Immature natural killer cell (primary cell): ENCODE results near the gene TOM1L1. TPM values are rescaled to one million over a fixed set of nuclear protein-coding genes. Genes with fewer than 3 reads are reported as not detected.

Experiments
- DNase-seq, 3 donors: peaks; one replicate each; pipeline ENCODE4 v3.0.0; 2022; ENCODE audit warnings: mixed read lengths in 1 of 3
- H3K27ac Mint-ChIP-seq, 6 donors: one replicate each; pipeline ENCODE4 v1.8.0; 2020; ENCODE audit warnings: mixed read lengths in 6 of 6, mild to moderate bottlenecking in 5 of 6, inconsistent platforms in 4 of 6, moderate library complexity in 3 of 6
- H3K27me3 Mint-ChIP-seq, 3 donors: one replicate each; pipeline ENCODE4 v1.8.0; 2020 to 2021; ENCODE audit warnings: low read depth in 3 of 3, mild to moderate bottlenecking in 3 of 3, mixed read lengths in 3 of 3, moderate library complexity in 3 of 3, inconsistent platforms in 1 of 3
- H3K36me3 Mint-ChIP-seq, 3 donors: one replicate each; pipeline ENCODE4 v1.8.0; 2020; ENCODE audit warnings: mixed read lengths in 3 of 3, inconsistent platforms in 2 of 3, mild to moderate bottlenecking in 2 of 3
- H3K4me1 Mint-ChIP-seq, 2 donors: one replicate each; pipeline ENCODE4 v1.8.0; 2020; ENCODE audit warnings: inconsistent platforms in 2 of 2, mild to moderate bottlenecking in 2 of 2, mixed read lengths in 2 of 2, moderate library complexity in 1 of 2
- H3K4me3 Mint-ChIP-seq, 5 donors: one replicate each; pipeline ENCODE4 v1.8.0; 2020; ENCODE audit warnings: mild to moderate bottlenecking in 5 of 5, mixed read lengths in 5 of 5, inconsistent platforms in 3 of 5, moderate library complexity in 3 of 5
- H3K9me3 Mint-ChIP-seq, 6 donors: one replicate each; pipeline ENCODE4 v1.8.0; 2020; ENCODE audit warnings: mild to moderate bottlenecking in 6 of 6, mixed read lengths in 6 of 6, inconsistent platforms in 4 of 6, moderate library complexity in 3 of 6
- polyA plus RNA-seq, 3 donors: library from polyadenylated mRNA; unstranded; fragments of 300-500 nt; fragmentation: Illumina TruSeq; gene quantifications; one replicate each; pipeline ENCODE4 v1.2.3, GENCODE V29; 2021

The TOM1L1 gene
- polyA plus RNA-seq, 3 donors from 2014 or later, result not detected

DNA sequence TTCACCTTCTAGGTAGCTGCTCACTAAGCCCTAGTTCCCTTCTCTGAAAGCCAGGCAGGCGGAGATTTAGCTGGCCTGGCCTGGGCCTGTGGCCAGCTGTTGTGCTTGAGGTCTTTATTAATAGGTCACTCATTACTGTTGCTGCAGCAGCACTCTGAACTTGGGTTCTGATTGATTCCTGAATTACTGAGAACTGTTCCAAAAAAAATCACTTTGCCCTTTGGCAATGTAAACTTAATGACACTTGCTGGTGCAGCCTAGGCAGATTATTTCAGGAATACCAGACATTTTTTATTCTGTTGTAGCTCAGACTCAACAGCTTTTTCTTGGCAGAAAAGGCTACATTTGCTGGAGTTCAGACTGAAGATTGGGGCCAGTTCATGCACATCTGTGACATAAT is 2.7 kb downstream of the TOM1L1 start:
- no peak overlapping the region for H3K27ac Mint-ChIP-seq
- H3K27me3 Mint-ChIP-seq, result peaks cover 2 to 15% (median 7%) of the 10 kb centered on the region in 3 donors
- H3K9me3 Mint-ChIP-seq, result peaks cover 0 to 2% (median 0%) of the 10 kb centered on the region in 6 donors
- H3K4me1 Mint-ChIP-seq, result no peaks in the 10 kb centered on the region
- DNase-seq, result no peak
- no peaks in the 10 kb centered on the region for H3K36me3 Mint-ChIP-seq
- H3K4me3 Mint-ChIP-seq, result no peak overlapping the region

DNA sequence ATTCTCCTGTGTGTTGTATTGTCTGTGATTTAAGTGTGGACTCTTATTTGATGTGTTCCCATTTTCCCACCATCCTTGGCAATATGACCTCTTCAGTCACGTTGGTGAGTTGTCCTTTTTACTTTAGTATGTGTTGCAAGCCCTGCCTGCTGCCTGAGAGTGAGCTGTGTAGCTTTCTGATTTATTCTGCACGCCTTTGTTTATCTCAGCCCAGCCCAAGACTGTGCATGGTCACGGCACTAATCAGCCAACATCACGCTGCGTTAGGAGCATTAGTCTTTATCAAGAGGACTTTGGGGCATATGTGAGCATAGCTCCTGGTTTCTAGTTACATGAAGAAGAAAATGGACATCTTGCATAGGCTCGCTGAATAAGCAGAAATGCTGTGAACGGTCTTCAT is 6.0 kb downstream of the TOM1L1 start:
- no peak overlapping the region for H3K27ac Mint-ChIP-seq
- H3K36me3 Mint-ChIP-seq, result no peaks in the 10 kb centered on the region
- H3K9me3 Mint-ChIP-seq, result peaks cover 0 to 2% (median 0%) of the 10 kb centered on the region in 6 donors
- no peak overlapping the region for H3K4me3 Mint-ChIP-seq
- peaks cover 0 to 8% (median 2%) of the 10 kb centered on the region in 3 donors for H3K27me3 Mint-ChIP-seq
- no peak for DNase-seq
- no peaks in the 10 kb centered on the region for H3K4me1 Mint-ChIP-seq

DNA sequence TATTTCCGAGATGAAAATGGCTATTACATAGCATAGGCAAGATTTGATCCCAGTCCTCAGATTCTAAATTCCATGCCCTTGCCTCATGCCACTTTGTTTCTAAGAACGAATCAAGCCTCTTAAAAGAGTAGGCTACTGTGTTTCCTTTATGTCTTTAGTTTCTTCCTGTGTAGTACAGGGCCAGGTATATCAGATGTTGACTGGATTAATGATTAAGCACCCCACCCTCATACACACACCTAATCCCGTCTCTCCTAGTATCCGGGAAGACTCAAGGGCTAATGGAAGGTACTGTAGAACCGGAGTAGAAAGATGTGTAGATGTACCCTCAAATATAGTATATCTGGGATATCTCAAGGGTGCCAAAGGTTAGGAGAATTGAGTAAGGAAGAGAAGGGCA is 6.7 kb downstream of the TOM1L1 start:
- Mint-ChIP-seq H3K4me3 (no peak overlapping the region), H3K4me1 (no peaks in the 10 kb centered on the region), H3K36me3 (no peaks in the 10 kb centered on the region), H3K9me3 (peaks cover 0 to 2% (median 0%) of the 10 kb centered on the region in 6 donors), H3K27ac (no peak overlapping the region), H3K27me3 (peaks cover 0 to 2% (median 2%) of the 10 kb centered on the region in 3 donors)
- DNase-seq, result no peak

DNA sequence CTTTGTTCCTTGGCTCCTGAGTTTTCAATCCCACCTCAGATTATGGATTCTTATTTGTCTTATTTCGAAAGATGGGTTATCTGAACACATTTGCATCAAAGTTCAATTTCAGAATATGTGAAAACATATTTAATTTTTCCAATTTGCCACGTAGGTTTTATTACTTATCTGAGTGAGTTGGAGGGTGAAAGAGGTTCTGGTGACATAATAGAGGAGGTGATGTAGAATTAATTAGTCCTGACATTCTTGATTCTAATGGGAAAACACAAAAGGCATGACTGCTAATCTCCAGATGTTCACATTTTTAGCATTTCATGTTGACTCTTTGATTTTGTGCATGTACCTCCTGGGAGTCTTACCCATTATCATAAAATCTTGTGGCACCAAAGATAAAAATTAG is 9.1 kb downstream of the TOM1L1 start:
- Mint-ChIP-seq H3K36me3 (no peaks in the 10 kb centered on the region), H3K4me1 (no peaks in the 10 kb centered on the region), H3K4me3 (no peak overlapping the region), H3K27ac (no peak overlapping the region), H3K27me3 (peaks cover 0 to 2% (median 2%) of the 10 kb centered on the region in 3 donors), H3K9me3 (no peaks in the 10 kb centered on the region)
- no peak for DNase-seq

DNA sequence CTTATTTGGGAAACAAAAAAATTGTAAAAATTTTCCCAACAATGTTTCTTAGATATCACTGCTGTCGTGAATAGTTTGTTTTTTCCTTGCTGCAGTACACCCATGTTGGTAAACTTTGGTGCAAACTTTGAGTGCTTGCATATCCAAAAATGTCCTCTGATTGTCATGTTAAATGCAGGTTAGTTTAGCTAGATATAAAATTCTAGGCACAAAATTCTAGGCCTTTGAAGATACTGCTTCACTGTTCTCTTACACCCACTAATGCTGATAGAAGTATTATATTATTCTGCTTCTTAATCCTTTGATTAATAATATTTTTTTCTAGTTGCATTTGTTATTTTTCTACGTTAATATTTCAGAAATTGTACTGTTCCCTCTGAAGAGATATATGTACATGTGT is 16.1 kb downstream of the TOM1L1 start:
- DNase-seq, result no peak
- H3K36me3 Mint-ChIP-seq, result peaks cover 0 to 7% (median 0%) of the 10 kb centered on the region in 3 donors
- H3K4me1 Mint-ChIP-seq, result no peaks in the 10 kb centered on the region
- H3K27me3 Mint-ChIP-seq, result peaks cover 0 to 9% (median 0%) of the 10 kb centered on the region in 3 donors
- H3K27ac Mint-ChIP-seq, result no peak overlapping the region
- peaks cover 2 to 12% (median 6%) of the 10 kb centered on the region in 6 donors for H3K9me3 Mint-ChIP-seq
- no peak overlapping the region for H3K4me3 Mint-ChIP-seq

DNA sequence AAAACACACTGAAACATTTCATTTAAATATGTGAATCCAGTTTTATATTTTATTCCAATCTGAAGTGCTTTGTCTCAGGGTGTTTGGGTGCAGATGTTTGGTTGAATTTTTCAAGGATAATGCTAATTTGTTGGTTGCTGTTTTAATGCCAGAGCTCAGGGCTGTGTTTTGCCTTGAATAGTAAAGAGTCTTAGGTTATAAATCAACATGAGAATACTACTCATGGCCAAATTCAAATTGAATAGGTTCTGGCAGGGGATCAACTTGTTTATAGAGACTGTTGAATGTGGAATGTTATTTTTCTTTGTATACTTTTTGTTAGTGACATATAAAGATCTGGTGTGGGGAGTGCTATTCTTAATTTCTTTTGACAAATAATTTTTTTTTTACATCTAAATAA is 18.8 kb downstream of the TOM1L1 start:
- DNase-seq, result no peak

DNA sequence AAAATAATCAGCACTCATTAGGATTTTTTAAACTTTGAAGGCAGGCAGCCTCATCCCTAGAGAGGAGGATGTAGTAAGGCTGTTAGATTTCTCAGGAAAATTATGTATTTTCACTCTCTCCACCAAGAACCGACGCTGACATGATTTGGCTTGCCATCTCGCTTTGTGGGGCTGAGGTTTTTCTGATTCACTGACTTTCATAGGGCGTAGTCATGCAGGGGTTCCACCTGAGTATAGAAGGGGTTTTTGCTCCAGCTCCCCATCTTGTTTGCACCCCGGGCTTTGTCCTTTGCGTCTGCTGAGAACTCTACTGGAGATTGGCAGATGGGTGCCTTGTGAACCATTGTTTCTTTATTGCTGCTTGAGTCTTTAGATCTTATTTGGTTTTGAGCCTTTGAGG is 20.2 kb downstream of the TOM1L1 start:
- no peak for DNase-seq
- Mint-ChIP-seq H3K4me1 (no peaks in the 10 kb centered on the region), H3K9me3 (peaks cover 2 to 12% (median 6%) of the 10 kb centered on the region in 6 donors), H3K27me3 (peaks cover 0 to 15% (median 2%) of the 10 kb centered on the region in 3 donors), H3K36me3 (peaks cover 0 to 7% (median 0%) of the 10 kb centered on the region in 3 donors), H3K4me3 (no peak overlapping the region), H3K27ac (no peak overlapping the region)

More for the DNA sequence above, 18.8 kb downstream of the TOM1L1 start:
- no peak overlapping the region for H3K27ac Mint-ChIP-seq
- peaks cover 0 to 7% (median 0%) of the 10 kb centered on the region in 3 donors for H3K36me3 Mint-ChIP-seq
- peaks cover 0 to 14% (median 0%) of the 10 kb centered on the region in 3 donors for H3K27me3 Mint-ChIP-seq
- H3K4me1 Mint-ChIP-seq, result no peaks in the 10 kb centered on the region
- H3K4me3 Mint-ChIP-seq, result no peak overlapping the region
- H3K9me3 Mint-ChIP-seq, result peaks cover 2 to 12% (median 6%) of the 10 kb centered on the region in 6 donors

DNA sequence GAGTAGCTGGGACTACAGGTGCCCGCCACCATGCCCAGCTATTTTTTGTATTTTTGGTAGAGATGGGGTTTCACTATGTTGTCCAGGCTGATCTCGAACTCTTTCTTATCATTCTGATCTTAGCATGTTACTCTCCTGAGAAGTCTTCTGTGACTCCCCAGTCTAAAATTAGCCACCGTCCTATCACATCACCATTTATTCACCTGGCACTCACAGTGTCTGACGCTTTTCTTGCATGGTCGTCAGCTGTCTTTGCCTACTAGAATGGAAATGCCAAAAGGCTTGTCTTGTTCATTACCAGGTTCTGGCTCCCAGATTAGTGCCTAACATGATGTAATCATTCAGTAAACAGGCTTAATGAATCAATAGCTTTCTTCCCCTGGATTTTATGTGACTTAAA is 23.8 kb downstream of the TOM1L1 start:
- no peaks in the 10 kb centered on the region for H3K36me3 Mint-ChIP-seq
- H3K4me3 Mint-ChIP-seq, result no peak overlapping the region
- H3K4me1 Mint-ChIP-seq, result no peaks in the 10 kb centered on the region
- H3K27ac Mint-ChIP-seq, result no peak overlapping the region
- no peak for DNase-seq
- H3K27me3 Mint-ChIP-seq, result peaks cover 1 to 11% (median 2%) of the 10 kb centered on the region in 3 donors
- no peaks in the 10 kb centered on the region for H3K9me3 Mint-ChIP-seq

DNA sequence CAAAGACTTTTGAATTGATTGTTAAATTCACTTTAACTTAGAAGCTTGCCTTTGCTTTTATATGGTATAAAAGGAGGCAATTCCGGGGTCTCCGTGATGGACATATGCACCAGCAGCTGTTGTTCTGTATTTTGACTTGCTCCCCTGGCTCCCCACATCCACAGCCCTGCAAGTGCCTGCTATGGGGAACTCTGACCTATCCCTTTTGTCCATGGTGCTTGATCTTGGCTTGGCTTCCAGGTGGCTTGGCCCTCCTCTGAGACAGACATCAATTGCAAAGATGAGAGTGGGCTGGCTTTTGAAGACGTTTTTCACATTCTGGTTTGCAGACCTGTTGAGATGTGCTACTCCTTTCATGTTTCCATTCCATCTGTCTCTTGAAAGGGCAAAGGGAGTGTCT is 26.9 kb downstream of the TOM1L1 start:
- DNase-seq, result no peak
- Mint-ChIP-seq H3K36me3 (no peaks in the 10 kb centered on the region), H3K27ac (no peak overlapping the region)

DNA sequence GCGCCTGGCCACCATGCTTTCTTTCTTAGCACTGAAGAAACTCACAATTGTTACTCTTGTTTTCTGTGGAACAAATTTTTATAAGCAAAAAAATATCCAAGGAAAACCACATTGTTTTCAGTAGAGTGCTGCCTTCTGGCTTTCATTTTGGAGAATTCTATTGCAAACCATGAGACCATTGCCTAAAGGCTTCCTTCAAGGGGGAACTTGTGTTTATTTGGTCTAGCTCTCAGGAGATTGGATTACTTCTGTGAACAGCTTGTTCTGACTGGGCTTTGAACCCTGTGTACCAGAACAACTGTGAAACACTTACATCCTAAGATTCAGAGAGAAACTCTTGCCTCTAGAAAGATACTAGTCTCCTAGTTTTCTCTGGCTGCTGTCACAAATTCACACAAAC is 32.1 kb downstream of the TOM1L1 start:
- no peaks in the 10 kb centered on the region for H3K9me3 Mint-ChIP-seq
- H3K36me3 Mint-ChIP-seq, result peaks cover 0 to 3% (median 0%) of the 10 kb centered on the region in 3 donors
- peaks cover 0 to 2% (median 2%) of the 10 kb centered on the region in 3 donors for H3K27me3 Mint-ChIP-seq
- DNase-seq, result no peak
- no peaks in the 10 kb centered on the region for H3K4me1 Mint-ChIP-seq
- H3K4me3 Mint-ChIP-seq, result no peak overlapping the region
- H3K27ac Mint-ChIP-seq, result no peak overlapping the region

More for the DNA sequence above, 26.9 kb downstream of the TOM1L1 start:
- peaks cover 1 to 8% (median 2%) of the 10 kb centered on the region in 3 donors for H3K27me3 Mint-ChIP-seq
- H3K4me1 Mint-ChIP-seq, result no peaks in the 10 kb centered on the region
- H3K4me3 Mint-ChIP-seq, result no peak overlapping the region
- no peaks in the 10 kb centered on the region for H3K9me3 Mint-ChIP-seq

DNA sequence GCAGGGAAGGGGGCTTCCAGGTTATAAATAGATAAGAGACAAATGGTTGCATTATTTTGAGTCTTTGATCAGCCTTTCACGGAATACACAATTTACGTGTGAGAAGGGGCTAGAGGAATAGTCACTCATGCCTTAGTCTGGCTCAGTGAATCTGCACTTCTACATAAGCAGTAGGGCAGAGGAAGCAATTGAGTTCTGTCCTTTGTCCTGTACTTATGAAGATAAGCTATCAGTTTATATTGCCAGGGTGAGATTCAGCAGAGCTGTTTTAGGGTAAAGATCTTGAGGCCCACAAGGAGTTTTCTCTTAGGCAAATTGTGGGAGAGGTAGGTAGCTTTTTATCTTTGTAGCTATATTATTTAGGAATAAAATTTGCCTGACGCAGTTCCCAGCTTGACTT is 33.3 kb downstream of the TOM1L1 start:
- Mint-ChIP-seq H3K27me3 (peaks cover 0 to 2% (median 0%) of the 10 kb centered on the region in 3 donors), H3K4me3 (no peak overlapping the region), H3K4me1 (no peaks in the 10 kb centered on the region), H3K9me3 (no peaks in the 10 kb centered on the region), H3K27ac (no peak overlapping the region), H3K36me3 (peaks cover 0 to 3% (median 0%) of the 10 kb centered on the region in 3 donors)
- DNase-seq, result no peak

DNA sequence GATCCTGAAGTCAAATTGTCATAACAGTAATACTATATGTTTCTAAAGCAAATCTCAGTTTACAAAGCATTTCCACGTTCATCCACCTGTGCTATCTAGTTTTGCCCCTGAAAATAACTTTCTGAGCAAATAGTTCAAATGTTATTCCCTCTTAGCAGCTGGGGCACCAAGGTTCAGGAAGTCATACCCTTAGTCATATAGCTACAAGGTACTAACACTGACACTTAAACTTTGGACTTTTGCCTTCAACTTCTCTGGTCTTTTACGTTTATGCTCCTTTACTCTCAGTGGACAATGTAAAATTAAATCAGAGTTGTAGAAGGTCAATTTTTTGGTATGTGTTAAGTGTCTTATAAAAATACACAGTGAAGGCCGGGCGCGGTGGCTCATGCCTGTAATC is 34.8 kb downstream of the TOM1L1 start:
- DNase-seq, result no peak
- Mint-ChIP-seq H3K36me3 (peaks cover 0 to 3% (median 0%) of the 10 kb centered on the region in 3 donors), H3K4me3 (no peak overlapping the region), H3K4me1 (no peaks in the 10 kb centered on the region), H3K27me3 (peaks cover 0 to 2% (median 0%) of the 10 kb centered on the region in 3 donors), H3K27ac (no peak overlapping the region), H3K9me3 (no peaks in the 10 kb centered on the region)

DNA sequence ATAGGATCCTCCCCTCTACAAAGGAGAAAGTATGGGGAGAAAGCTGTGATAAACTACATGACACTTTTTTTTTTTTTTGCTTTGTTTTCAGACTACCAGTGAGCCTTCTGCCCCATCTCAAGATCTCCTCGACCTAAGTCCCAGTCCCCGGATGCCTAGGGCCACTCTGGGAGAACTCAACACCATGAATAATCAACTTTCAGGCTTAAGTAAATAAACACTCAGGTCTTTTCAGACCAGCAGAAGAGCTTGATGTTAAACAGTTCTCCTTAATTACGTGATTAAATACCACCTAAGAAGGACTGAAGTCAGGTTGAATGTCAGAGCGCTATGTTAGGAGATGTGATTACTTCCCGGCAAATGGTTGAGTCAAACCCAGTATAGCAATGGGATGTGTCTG is 36.4 kb downstream of the TOM1L1 start:
- H3K4me3 Mint-ChIP-seq, result no peak overlapping the region

DNA sequence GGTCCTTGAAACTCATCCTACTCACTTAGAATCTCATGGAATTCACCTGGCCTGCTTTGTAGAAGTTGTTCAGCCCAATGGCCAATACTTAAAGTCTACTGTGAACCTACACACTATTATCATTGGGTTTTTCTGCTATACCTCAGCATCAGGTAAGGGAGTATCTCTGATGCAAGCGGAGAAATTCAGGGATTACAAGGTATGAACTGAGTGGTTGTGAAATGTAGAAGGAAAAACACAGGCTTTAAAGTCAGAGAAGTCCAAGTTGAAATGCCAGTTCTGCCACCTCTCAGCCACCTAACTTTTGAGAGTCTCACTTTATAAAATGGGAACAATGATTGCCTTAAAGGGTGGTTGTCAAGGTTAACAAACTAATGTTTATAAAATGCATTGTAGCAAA is 36.8 kb downstream of the TOM1L1 start:
- no peak overlapping the region for H3K4me3 Mint-ChIP-seq
- no peak overlapping the region for H3K27ac Mint-ChIP-seq

More for the DNA sequence above, 36.4 kb downstream of the TOM1L1 start:
- Mint-ChIP-seq H3K36me3 (peaks cover 0 to 3% (median 0%) of the 10 kb centered on the region in 3 donors), H3K4me1 (no peaks in the 10 kb centered on the region), H3K27me3 (peaks cover 0 to 3% (median 2%) of the 10 kb centered on the region in 3 donors), H3K9me3 (no peaks in the 10 kb centered on the region), H3K27ac (no peak overlapping the region)
- DNase-seq, result no peak

DNA sequence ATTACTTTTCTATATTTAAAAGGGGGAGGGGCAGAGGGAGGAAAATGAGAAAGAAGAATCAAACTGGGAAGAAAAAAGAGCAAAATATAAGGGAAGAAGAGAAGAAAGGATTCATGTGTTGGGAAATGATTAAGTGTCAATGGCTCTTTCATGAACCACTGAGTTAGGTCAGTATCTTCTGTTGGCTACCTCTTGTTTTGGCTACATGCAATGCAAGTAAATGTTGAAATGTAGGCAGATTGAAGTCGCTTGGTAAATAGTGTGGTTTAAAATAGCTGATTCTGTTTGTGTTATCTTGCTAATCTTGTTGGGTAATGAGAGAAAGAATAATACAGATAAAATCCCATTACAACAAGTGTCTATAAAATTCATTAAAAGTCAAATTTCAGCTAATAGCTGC is 40.6 kb downstream of the TOM1L1 start:
- no peak for DNase-seq
- Mint-ChIP-seq H3K27ac (no peak overlapping the region), H3K36me3 (no peaks in the 10 kb centered on the region), H3K4me1 (peaks cover 0 to 11% of the 10 kb centered on the region in 2 donors), H3K27me3 (peaks cover 0 to 7% (median 3%) of the 10 kb centered on the region in 3 donors), H3K4me3 (no peak overlapping the region), H3K9me3 (no peaks in the 10 kb centered on the region)

More for the DNA sequence above, 36.8 kb downstream of the TOM1L1 start:
- peaks cover 0 to 3% (median 2%) of the 10 kb centered on the region in 3 donors for H3K27me3 Mint-ChIP-seq
- no peak for DNase-seq
- peaks cover 0 to 3% (median 0%) of the 10 kb centered on the region in 3 donors for H3K36me3 Mint-ChIP-seq
- no peaks in the 10 kb centered on the region for H3K9me3 Mint-ChIP-seq
- no peaks in the 10 kb centered on the region for H3K4me1 Mint-ChIP-seq
